Stimulated activated CD4-positive, alpha-beta T cell treated with anti-CD3 and anti-CD28 coated beads, Interleukin-1b, Interleukin-23, amount 100 ng/mL, for 4 hours (primary cell): ENCODE data around the gene SHMT2.

Source experiments
- DNase-seq, 2 donors: peaks; one replicate each; pipeline ENCODE4 v3.0.0-alpha.2; 2020; ENCODE audit warnings: low read depth in 2 of 2

The SHMT2 gene

DNA sequence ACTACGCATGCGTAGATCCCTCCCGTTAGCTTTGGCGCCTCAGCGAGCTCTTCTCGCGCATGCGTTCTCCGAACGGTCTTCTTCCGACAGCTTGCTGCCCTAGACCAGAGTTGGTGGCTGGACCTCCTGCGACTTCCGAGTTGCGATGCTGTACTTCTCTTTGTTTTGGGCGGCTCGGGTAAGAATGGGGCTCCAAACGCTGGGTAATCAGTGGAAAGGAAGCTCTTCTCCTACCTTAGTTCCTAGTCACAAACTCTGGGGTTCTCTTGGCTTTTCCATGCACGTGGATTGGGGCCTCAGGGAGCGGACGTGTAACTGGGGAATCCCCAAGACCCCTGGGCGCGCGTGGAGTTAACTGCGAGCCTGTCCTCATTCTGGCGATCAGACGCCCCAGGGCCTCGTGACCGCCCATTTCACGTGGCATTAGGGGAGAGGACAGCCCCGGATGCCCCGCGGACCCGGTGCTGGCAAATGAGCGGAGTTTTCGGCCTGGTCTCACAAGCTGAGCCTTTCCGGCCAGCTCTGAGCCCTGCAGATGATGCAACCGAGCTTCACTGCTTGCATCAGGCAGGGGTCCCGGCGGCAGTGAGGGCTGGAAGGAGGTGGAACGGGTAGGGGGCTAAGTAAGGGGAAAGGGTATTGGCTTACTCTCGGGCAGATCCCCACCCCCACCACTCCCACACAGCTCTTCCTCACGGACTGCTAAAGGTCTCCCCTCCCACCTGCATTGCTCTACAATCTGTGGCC lies at the start of gene SHMT2:
Gene SHMT2, plus strand, starts transcription at position 78 of the 747 bp plus-strand sequence. Its CDS starts 68 bp downstream, at position 146.
- DNase-seq = peak; percentile 85 to 91

DNA sequence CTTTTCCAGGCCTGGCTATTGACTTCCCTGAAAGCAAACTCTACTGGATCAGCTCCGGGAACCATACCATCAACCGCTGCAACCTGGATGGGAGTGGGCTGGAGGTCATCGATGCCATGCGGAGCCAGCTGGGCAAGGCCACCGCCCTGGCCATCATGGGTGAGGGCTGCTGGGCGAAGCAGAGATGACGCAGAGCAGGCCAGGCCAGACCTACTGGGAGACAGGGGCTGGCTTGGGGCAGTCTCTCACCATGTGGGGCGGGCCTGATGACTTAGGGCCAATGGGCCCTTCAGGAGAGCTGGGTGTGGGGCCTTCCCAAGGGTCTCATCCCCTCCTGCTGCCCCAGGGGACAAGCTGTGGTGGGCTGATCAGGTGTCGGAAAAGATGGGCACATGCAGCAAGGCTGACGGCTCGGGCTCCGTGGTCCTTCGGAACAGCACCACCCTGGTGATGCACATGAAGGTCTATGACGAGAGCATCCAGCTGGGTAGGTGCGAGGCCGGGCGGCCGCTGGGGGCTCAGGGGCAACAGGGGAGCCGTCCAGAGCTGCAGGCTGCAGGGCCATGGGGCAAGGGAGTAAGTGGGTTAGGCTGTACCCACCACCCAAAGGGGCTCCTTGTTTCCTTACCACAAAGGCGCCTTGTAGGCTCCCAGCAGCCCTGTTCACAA lies 49.1 kb upstream of the SHMT2 start:
- DNase-seq = no peak

DNA sequence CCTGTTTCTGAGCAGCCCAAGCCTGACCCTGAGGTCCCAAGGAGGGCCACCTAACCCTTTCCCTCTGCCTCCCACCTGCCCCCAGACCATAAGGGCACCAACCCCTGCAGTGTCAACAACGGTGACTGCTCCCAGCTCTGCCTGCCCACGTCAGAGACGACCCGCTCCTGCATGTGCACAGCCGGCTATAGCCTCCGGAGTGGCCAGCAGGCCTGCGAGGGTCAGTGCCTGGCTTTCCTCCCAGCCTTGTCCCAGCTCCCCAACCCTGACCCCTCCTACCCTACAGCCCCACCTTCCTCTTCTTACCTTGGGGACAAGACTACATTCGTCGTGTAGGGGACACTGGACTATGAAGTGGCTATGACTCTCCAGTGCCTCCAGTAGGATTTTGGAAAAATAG lies 48.4 kb upstream of the SHMT2 start:
- DNase-seq = no peak

DNA sequence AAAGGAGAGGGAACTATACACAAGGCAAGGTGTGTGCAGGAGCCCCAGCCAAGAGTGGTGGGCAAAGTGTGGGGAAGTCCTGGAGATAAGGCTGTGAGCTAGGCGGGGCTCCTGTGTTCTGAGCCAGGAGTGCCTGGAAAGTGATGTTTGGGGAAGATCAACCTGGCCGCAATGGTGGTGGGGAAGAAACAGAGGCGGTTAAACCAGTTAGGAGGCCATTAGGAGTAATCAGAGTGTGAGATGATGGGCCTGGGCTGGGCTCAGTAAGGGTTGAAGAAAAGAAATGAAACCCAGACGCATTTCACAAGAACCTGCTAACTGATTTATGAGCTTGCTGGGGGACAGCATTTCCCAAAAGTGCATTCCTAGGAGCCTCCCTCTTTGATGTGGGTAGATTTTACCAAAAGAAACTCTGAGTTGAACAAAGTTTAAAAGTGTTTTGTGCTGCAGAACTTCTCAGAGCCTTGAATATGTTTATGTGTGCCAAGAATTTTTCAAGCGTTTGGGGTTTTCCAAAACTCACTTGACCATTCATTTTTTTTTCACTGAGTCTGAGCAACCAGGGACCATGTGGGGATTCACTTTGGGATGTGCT lies 47.9 kb upstream of the SHMT2 start:
- no peak for DNase-seq

DNA sequence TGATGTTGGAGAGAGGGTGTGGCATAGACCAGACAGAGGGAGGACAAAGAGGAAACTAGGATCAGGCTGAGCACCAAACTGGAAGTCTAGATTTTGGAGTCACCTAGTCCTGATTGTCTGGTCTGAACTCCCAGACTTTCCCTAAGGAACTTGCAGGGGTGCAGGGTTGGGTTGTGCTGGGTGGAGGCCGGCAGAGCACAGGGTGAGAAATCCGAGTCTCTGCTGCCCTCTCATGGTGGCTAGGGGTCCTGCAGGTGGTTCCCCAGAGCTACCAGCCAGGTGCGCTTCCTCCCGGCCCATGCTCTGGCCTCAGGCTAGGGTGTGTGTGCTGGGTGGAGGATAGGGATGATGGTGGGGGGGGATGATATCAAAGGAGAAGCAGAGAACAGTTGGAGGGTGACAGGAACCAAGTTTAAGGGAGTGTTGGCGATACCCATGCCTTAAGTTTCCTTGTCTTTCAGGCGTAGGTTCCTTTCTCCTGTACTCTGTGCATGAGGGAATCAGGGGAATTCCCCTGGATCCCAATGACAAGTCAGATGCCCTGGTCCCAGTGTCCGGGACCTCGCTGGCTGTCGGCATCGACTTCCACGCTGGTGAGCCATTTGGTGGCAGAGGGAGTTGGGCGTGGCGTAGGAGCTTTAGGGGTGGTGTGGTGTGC lies 46.5 kb upstream of the SHMT2 start:
- peak; percentile 79 to 81 for DNase-seq

DNA sequence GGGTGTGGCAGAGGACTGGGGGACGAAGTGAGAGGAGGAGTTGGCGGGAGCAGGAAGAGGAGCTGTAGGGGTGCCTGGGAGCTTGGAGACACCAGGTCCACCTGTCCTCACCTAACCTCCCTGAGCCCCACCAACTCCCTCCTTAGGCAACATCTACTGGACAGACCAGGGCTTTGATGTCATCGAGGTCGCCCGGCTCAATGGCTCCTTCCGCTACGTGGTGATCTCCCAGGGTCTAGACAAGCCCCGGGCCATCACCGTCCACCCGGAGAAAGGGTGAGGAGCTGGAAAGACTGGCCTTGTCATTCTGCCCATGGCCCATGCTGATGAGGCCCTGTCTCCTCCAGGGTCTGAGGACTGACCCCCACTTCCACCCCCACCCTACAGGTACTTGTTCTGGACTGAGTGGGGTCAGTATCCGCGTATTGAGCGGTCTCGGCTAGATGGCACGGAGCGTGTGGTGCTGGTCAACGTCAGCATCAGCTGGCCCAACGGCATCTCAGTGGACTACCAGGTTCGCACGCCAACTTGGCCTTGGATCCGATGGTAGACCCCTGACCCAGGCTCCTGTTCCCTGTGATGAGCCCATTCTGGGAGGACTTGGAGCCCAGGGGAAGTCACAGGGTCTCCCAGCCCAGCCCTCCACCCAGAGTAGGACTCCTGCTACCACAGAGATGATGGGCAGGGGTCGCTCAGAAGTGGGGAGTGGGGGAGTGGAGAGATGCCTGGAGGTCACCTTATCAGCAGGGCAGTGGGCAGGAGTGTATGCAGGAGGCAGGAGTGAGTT lies 45.4 kb upstream of the SHMT2 start:
- no peak for DNase-seq

DNA sequence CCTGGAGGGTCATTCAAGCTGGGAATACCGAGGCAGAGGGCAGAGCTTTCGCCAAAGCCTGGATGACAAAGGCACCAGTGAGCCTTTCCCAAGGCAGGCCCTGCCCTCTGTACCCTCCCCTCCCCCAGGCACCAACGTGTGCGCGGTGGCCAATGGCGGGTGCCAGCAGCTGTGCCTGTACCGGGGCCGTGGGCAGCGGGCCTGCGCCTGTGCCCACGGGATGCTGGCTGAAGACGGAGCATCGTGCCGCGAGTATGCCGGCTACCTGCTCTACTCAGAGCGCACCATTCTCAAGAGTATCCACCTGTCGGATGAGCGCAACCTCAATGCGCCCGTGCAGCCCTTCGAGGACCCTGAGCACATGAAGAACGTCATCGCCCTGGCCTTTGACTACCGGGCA lies 44.1 kb upstream of the SHMT2 start:
- no peak for DNase-seq

DNA sequence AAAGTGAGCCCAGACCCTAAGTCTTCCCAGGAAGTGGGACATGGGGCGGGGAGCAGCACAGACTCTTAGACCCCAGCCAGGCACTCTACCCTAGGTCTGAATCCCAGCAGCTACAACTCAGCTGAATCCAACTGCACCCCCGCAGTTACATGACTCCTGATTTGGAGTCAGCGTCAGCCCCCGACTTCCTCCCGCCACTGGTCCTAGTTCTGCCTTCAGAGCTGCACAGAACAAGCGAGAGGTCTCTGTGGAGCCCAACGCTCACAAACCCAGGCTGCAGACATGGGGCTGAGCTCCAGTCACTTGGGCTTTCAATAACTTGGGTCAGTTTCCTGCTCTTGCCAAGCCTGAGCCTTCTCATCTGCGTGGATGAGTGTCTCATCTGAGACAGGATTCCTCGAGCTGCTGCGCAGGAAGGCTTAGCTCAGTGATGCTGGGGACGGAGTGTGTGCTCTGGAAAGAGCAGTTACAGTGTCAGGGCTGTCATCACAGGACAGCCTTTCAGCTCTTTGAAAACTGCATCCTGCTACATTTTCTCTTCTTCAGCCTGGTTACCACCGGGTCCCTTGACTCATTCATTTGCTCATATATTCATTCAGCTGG lies 43.5 kb upstream of the SHMT2 start:
- no peak for DNase-seq

DNA sequence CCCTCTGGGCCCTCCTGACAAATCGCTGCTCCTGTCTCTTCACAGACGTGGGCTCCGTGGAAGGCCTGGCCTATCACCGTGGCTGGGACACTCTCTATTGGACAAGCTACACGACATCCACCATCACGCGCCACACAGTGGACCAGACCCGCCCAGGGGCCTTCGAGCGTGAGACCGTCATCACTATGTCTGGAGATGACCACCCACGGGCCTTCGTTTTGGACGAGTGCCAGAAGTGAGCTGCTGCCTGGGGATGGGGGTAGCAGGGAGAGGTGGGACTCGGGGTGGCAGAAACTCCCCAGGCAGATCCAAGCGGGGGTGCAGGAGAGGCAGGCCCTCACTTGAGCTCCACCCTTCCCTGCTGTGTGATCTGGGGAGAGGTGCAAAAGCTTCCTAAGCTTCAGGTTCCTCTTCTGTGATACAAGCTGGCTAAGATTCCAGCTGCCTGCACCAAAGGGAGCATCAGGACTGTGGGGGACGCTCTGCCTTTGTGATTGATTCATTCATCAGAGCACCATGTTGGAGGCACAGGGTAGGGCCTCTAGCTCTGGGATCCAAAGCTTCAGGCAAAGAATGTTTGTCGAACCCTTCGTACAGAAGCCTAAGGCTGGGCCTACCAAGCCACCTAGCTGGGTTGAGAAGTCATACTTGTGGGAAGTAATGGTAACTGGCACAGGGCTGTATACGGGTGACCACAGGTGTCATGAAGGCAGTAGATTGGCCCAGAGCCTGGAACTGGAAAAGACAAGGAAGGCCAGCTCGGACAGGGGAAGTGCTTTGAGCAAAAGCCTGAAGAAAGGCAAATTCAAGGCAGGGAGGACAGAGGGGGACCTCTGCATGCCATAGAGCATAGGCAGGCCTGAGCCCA lies 42.1 kb upstream of the SHMT2 start:
- DNase-seq = no peak

DNA sequence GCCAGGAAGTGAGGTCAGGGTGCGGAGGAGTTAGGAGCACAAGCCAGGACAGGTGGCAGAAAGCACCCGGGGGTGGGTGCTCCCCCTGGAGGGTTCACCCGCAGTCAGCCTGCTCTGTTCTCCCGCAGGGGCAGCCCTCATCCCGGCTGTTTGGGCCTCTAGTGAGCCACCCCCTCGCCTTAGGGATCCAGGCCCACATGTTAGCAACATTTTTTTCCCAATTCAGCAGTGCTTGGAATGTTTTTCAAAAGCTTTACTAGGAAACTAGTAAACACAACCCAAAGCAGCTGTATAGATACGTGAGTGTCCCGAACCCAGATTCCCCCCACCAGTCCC lies 41.5 kb upstream of the SHMT2 start:
- DNase-seq = no peak

DNA sequence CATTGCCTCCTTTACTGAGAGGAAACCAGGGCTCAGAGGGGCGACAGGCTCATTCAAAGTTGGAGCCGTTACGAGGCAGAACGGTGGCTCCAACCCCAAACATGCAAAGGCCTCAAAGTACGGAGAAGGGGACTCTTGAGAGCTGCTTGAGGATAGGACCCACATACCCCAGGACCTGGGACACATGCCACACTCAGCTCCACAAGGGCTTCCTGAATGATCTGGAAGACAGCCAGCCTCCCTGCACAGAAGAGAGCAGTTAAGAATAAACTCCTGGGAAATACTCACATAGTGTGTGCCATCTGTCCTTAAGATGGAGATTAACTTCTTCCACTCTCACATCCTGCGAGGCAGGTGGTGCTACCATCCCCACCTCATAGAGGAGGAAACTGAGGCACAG lies 39.5 kb upstream of the SHMT2 start:
- DNase-seq = no peak

DNA sequence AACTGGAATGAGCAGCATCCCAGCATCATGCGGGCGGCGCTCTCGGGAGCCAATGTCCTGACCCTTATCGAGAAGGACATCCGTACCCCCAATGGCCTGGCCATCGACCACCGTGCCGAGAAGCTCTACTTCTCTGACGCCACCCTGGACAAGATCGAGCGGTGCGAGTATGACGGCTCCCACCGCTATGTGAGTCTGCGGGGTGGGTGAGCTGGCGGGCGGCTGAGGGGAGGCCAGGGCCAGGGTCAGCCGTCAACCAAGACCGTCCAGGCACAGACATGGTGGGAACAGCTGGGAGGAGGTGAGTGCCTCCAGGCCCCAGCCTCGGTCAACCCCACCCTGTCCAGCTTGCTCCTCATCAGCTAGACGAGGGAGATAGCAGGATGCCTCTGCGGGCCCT lies 38.7 kb upstream of the SHMT2 start:
- no peak for DNase-seq

DNA sequence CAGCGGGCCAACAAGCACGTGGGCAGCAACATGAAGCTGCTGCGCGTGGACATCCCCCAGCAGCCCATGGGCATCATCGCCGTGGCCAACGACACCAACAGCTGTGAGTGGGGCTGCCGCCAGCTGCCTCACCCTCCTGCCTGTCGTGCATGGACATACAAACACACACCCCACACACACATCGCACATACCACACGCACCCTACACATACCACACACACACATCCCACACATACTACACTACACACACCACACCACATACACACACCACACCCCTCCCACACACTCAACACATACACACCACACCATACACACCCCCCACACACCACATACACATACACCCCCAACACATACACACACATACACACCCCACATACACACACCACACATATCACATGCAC lies 38.1 kb upstream of the SHMT2 start:
- no peak for DNase-seq

DNA sequence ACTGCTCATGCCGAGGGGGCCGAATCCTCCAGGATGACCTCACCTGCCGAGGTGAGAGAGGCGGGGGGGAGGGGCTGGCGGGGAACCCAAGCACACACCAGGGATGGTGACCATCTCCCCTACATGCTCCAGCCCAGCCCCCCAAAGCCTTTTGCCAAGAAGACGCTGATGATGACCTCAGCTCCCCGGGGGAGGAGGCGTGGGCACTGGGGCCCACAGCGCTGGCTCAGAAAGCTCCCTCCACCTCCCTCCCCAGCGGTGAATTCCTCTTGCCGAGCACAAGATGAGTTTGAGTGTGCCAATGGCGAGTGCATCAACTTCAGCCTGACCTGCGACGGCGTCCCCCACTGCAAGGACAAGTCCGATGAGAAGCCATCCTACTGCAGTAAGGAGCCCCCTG lies 36.6 kb upstream of the SHMT2 start:
- DNase-seq = no peak

DNA sequence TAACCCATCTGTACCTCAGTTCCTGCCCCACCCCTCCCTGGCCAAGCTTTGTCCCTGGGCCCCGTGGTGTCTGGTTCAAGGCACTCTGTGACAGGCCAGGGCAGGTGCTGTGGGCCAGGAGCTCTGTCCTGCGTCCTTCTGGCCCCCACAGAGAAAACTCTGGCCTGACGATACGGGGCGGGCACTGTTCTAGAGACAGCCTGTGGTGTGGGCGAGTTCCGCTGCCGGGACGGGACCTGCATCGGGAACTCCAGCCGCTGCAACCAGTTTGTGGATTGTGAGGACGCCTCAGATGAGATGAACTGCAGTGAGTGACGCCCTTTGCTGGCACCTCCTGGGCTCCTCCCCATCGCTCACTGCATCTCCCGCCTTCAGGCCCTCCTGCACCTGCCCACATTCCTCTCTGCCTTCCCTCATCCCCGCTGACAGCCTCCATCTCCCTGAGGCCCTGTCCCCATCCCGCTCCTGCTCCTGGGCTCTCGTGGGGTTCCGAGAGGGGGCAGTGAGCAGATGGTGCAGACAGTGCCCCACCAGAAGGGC lies 35.7 kb upstream of the SHMT2 start:
- no peak for DNase-seq

DNA sequence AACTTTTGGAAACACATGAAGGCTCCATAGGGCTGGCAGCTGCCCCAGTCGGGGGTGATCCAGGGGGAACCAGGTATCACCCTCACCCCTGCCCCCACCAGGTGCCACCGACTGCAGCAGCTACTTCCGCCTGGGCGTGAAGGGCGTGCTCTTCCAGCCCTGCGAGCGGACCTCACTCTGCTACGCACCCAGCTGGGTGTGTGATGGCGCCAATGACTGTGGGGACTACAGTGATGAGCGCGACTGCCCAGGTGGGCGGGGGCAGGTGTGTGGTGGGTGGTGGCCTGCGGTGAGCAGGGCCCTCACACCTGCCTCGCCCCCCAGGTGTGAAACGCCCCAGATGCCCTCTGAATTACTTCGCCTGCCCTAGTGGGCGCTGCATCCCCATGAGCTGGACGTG lies 35.3 kb upstream of the SHMT2 start:
- DNase-seq = no peak

DNA sequence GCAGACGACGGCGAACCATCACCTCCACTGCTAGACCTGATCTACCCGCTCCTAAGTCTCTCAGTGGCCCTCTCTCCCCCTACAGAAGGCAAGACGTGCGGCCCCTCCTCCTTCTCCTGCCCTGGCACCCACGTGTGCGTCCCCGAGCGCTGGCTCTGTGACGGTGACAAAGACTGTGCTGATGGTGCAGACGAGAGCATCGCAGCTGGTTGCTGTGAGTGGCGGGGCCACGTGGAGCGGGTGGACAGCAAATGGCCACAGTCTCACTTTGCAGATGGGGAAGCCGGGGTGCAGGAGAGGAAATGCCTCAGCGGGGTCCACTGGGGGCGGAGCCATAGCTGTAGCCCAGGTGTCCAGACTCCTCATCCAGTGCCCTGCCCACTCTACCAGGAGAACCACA lies 34.3 kb upstream of the SHMT2 start:
- DNase-seq = no peak

DNA sequence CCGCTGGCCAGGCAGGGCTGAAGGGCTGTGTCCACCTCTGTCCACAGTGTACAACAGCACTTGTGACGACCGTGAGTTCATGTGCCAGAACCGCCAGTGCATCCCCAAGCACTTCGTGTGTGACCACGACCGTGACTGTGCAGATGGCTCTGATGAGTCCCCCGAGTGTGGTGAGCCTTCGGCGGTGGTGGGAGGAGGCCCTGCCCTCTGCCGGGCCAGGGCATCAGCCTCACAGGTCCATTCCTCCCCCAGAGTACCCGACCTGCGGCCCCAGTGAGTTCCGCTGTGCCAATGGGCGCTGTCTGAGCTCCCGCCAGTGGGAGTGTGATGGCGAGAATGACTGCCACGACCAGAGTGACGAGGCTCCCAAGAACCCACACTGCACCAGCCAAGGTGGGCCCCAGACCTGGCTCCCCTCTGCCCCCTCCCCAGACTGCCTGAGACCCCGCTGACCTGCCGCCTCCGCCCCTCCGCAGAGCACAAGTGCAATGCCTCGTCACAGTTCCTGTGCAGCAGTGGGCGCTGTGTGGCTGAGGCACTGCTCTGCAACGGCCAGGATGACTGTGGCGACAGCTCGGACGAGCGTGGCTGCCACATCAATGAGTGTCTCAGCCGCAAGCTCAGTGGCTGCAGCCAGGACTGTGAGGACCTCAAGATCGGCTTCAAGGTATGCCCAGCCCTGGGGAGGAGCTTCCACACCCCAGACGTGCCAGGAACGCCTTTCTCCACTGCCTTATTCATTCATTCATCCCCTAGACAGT lies 33.7 kb upstream of the SHMT2 start:
- no peak for DNase-seq

DNA sequence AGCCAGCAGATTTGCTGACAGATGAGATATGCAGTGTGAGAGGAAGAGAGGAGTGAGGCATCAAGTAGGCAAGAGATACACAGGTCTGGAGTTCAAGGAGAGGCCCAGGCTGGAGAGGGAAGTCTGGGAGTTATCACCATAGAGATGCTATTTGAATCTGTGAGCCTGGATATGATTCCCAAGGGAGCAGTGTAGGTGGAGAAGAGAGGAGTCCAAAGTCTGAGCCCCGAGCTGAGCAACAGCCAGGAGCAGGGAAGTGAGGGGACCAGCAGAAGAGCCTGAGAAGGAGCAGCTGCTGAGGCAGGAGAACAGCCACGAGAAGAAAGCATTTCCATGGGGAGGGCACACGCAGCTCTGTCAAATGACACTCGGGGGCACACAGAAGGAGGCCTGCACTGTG lies 33.1 kb upstream of the SHMT2 start:
- DNase-seq = no peak

DNA sequence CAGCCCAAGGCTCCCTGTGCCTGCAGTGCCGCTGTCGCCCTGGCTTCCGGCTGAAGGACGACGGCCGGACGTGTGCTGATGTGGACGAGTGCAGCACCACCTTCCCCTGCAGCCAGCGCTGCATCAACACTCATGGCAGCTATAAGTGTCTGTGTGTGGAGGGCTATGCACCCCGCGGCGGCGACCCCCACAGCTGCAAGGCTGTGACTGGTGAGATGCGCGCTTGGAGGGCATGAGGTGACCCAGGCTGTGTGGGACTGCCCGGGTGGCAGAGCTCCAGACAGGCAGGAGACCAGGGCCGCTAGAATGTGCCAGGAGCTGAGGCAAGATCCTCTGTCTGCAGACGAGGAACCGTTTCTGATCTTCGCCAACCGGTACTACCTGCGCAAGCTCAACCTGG lies 32.6 kb upstream of the SHMT2 start:
- no peak for DNase-seq
